H1 (cell line): ENCODE results near the gene AREG. TPM values are rescaled to one million over a fixed set of nuclear protein-coding genes. Genes with fewer than 3 reads are reported as not detected.

Source experiments
- CTCF ChIA-PET: fragments of 300-600 bp; sonication (Branson Sonifier 250); formaldehyde crosslinking; loops from one replicate; lab custom pipeline; 2021; ENCODE audit not compliant: partially characterized antibody; lab: Charles Lee
- POLR2A ChIA-PET: fragments of 300-600 bp; sonication (Branson Sonifier 250); formaldehyde crosslinking; loops from one replicate; lab custom pipeline; 2021; ENCODE audit warnings: inconsistent platforms; ENCODE audit not compliant: partially characterized antibody; lab: Charles Lee
- DNase-seq, 2 experiments: peaks; one replicate each; pipeline versions ENCODE4 v3.0.0 to v3.0.0-alpha.2; 2010 to 2022; ENCODE audit warnings: low spot score in 2 of 2, low read depth in 1 of 2, mixed read lengths in 1 of 2
- FAIRE-seq: peaks from 2 replicates; lab custom pipeline; 2011; peaks lifted over from hg19 to GRCh38; lab: Jason Lieb, UNC
- H2AFZ ChIP-seq: 2 replicates; pipeline ENCODE4 v1.8.1; 2012; ENCODE audit warnings: low read length, inconsistent platforms
- H2AK5ac ChIP-seq: 2 replicates; pipeline ENCODE4 v1.6.1; 2013; ENCODE audit warnings: low read depth, low read length
- H2BK120ac ChIP-seq: replicated peaks from 2 replicates; pipeline ENCODE3; 2013; ENCODE audit warnings: low read depth, low read length, inconsistent platforms
- H2BK12ac ChIP-seq: 2 replicates; pipeline ENCODE4 v1.6.1; 2013; ENCODE audit warnings: low read depth, low read length
- H2BK15ac ChIP-seq: 2 replicates; pipeline ENCODE4 v1.6.1; 2013; ENCODE audit warnings: low read length
- H2BK20ac ChIP-seq: 2 replicates; pipeline ENCODE4 v1.6.1; 2013; ENCODE audit warnings: low read length
- H2BK5ac ChIP-seq: 2 replicates; pipeline ENCODE4 v1.6.1; 2013; ENCODE audit warnings: low read depth, low read length
- H3K14ac ChIP-seq: 2 replicates; pipeline ENCODE4 v1.6.1; 2013; ENCODE audit warnings: inconsistent platforms; ENCODE audit not compliant: insufficient read length
- H3K18ac ChIP-seq: 2 replicates; pipeline ENCODE4 v1.6.1; 2013; ENCODE audit warnings: low read length; ENCODE audit errors: extremely low read depth
- H3K23ac ChIP-seq: 2 replicates; pipeline ENCODE4 v1.6.1; 2013; ENCODE audit warnings: inconsistent platforms; ENCODE audit not compliant: insufficient read length
- H3K23me2 ChIP-seq: 2 replicates; pipeline ENCODE4 v1.6.1; 2013; ENCODE audit warnings: low read depth, low read length
- H3K27ac ChIP-seq: 2 replicates; pipeline ENCODE4 v1.6.1; 2011; ENCODE audit warnings: low read depth, low read length, inconsistent platforms
- H3K27me3 ChIP-seq, 4 experiments: replicated peaks in 1 of 4; 1 replicate in 1 of 4; 2 replicates in 3 of 4; pipeline versions ENCODE4 v1.6.1 to v1.8.1; 2011 to 2013; ENCODE audit warnings: low read length in 3 of 4, mild to moderate bottlenecking in 3 of 4, inconsistent platforms in 2 of 4, mixed read lengths in 2 of 4, moderate library complexity in 1 of 4; ENCODE audit not compliant: control insufficient read depth in 3 of 4, insufficient read depth in 3 of 4; ENCODE audit errors: extremely low read depth in 1 of 4
- H3K36me3 ChIP-seq, 4 experiments: 2 replicates each; pipeline versions ENCODE4 v1.6.1 to v1.8.1; 2011 to 2013; ENCODE audit warnings: mild to moderate bottlenecking in 4 of 4, low read length in 3 of 4, moderate library complexity in 2 of 4, control low read depth in 1 of 4, inconsistent platforms in 1 of 4; ENCODE audit not compliant: insufficient read depth in 4 of 4, control insufficient read depth in 2 of 4
- H3K4ac ChIP-seq: replicated peaks from 2 replicates; pipeline ENCODE3; 2013; ENCODE audit warnings: low read length, low read depth, mixed read lengths, inconsistent platforms; ENCODE audit not compliant: insufficient read length
- H3K4me1 ChIP-seq, 4 experiments: replicated peaks in 1 of 4; 1 replicate in 1 of 4; 2 replicates in 3 of 4; pipeline versions ENCODE4 v1.6.1 to v1.8.1; 2011 to 2013; ENCODE audit warnings: low read length in 3 of 4, inconsistent platforms in 2 of 4, mixed read lengths in 1 of 4; ENCODE audit not compliant: insufficient read depth in 4 of 4, control insufficient read depth in 3 of 4
- H3K4me2 ChIP-seq, 2 experiments: 2 replicates each; pipeline versions ENCODE4 v1.6.1 to v1.8.1; 2011 to 2013; ENCODE audit warnings: low read depth in 2 of 2, low read length in 2 of 2, control low read depth in 1 of 2, inconsistent platforms in 1 of 2, mild to moderate bottlenecking in 1 of 2; ENCODE audit not compliant: insufficient read depth in 1 of 2
- H3K4me3 ChIP-seq, 4 experiments: fragments of 200-600, 300-600 bp in 1 of 4; sonication (generic), shearing (Covaris generic), sonication (Bioruptor Twin) in 1 of 4; 2 replicates each; pipeline versions ENCODE4 v1.5.1 to v1.8.1; 2011 to 2016; ENCODE audit warnings: low read length in 4 of 4, low read depth in 3 of 4, control low read depth in 2 of 4, inconsistent platforms in 2 of 4, mild to moderate bottlenecking in 2 of 4, mixed read lengths in 1 of 4, moderate library complexity in 1 of 4; ENCODE audit not compliant: insufficient read depth in 2 of 4; ENCODE audit errors: extremely low read depth in 1 of 4
- H3K56ac ChIP-seq: replicated peaks from 2 replicates; pipeline ENCODE3; 2013; ENCODE audit warnings: low read depth, mild to moderate bottlenecking, mixed read lengths, low read length, inconsistent platforms; ENCODE audit not compliant: insufficient read length
- H3K79me1 ChIP-seq: 2 replicates; pipeline ENCODE4 v1.6.1; 2013; ENCODE audit warnings: low read depth, low read length, control low read depth
- H3K79me2 ChIP-seq, 2 experiments: 2 replicates each; pipeline versions ENCODE4 v1.6.1 to v1.8.1; 2012 to 2013; ENCODE audit warnings: low read length in 2 of 2, mild to moderate bottlenecking in 2 of 2, inconsistent platforms in 1 of 2; ENCODE audit not compliant: insufficient read depth in 2 of 2, control insufficient read depth in 1 of 2
- H3K9ac ChIP-seq, 4 experiments: replicated peaks in 1 of 4; 1 replicate in 1 of 4; 2 replicates in 3 of 4; pipeline versions ENCODE4 v1.6.1 to v1.8.1; 2011 to 2013; ENCODE audit warnings: low read depth in 3 of 4, low read length in 3 of 4, control low read depth in 2 of 4, mild to moderate bottlenecking in 2 of 4, moderate library complexity in 2 of 4, inconsistent platforms in 1 of 4; ENCODE audit errors: extremely low read depth in 1 of 4
- H3K9me3 ChIP-seq, 2 experiments: 2 replicates each; pipeline versions ENCODE4 v1.6.1 to v1.8.1; 2012 to 2013; ENCODE audit warnings: mild to moderate bottlenecking in 2 of 2, moderate library complexity in 2 of 2, control low read depth in 1 of 2, inconsistent platforms in 1 of 2, low read depth in 1 of 2, low read length in 1 of 2, mixed read lengths in 1 of 2; ENCODE audit not compliant: insufficient read depth in 2 of 2
- H4K20me1 ChIP-seq, 2 experiments: replicated peaks in 1 of 2; 2 replicates each; pipeline versions ENCODE3 to v1.8.1; 2011 to 2013; ENCODE audit warnings: inconsistent platforms in 2 of 2, low read length in 2 of 2, mild to moderate bottlenecking in 1 of 2; ENCODE audit not compliant: insufficient read depth in 2 of 2, control insufficient read depth in 1 of 2
- H4K5ac ChIP-seq: 2 replicates; pipeline ENCODE4 v1.6.1; 2013; ENCODE audit warnings: low read length, low read depth, mixed read lengths, inconsistent platforms; ENCODE audit not compliant: insufficient read length
- H4K8ac ChIP-seq: 2 replicates; pipeline ENCODE4 v1.8.0; 2013; ENCODE audit warnings: mild to moderate bottlenecking, moderate library complexity, low read length, inconsistent platforms; ENCODE audit not compliant: insufficient read depth; ENCODE audit errors: extremely low read depth
- H4K91ac ChIP-seq: replicated peaks from 2 replicates; pipeline ENCODE3; 2013; ENCODE audit warnings: low read length, mixed read lengths, inconsistent platforms; ENCODE audit not compliant: insufficient read length
- JUND ChIP-seq: IDR thresholded peaks from 2 replicates; pipeline ENCODE4 v1.6.1; 2011; ENCODE audit warnings: mild to moderate bottlenecking, improper control_type of control experiment, low read length
- RAD21 ChIP-seq, 2 experiments: IDR thresholded peaks in 1 of 2; conservative IDR thresholded peaks in 1 of 2; 2 replicates each; pipeline ENCODE4 v1.6.1; 2011; ENCODE audit warnings: low read depth in 2 of 2, low read length in 2 of 2, improper control_type of control experiment in 1 of 2, inconsistent platforms in 1 of 2, mild to moderate bottlenecking in 1 of 2, moderate library complexity in 1 of 2
- RFX5 ChIP-seq: IDR thresholded peaks from 2 replicates; pipeline ENCODE4 v1.6.1; 2011; ENCODE audit warnings: low read depth, low read length, improper control_type of control experiment, borderline replicate concordance
- WGBS, 2 experiments: shearing (Covaris generic) in 1 of 2; methylation state at CpG; one replicate each; pipeline versions ENCODE4 v1.1.6 to v1.1.7; 2013 to 2015; ENCODE audit warnings: low lambda C conversion rate in 2 of 2, mixed read lengths in 2 of 2, inconsistent platforms in 1 of 2, low coverage in 1 of 2, missing lambda C conversion rate in 1 of 2; ENCODE audit not compliant: insufficient replicate concordance in 2 of 2, insufficient coverage in 1 of 2, insufficient read length in 1 of 2; ENCODE audit errors: extremely low coverage in 1 of 2, missing lambda C conversion rate in 1 of 2; 5-methylcytosine and 5-hydroxymethylcytosine counted together
- polyA plus RNA-seq, 7 experiments: library from polyadenylated mRNA; depleted of rRNA in 3 of 7; stranded (reverse) in 5 of 7; unstranded in 2 of 7; fragments of >200 nt in 5 of 7; fragments of 200-250 nt in 2 of 7; gene quantifications; 1 replicate in 5 of 7; 2 replicates in 1 of 7; 4 replicates in 1 of 7; pipeline versions ENCODE4 v1.2.1 to v1.2.3, GENCODE V29; 2011 to 2013; ENCODE audit warnings: missing spikeins in 2 of 7, mixed read lengths in 2 of 7
- total RNA-seq: library from RNA; stranded (reverse); fragmentation: NEBNext Ultra II Directional; extraction: Animal tissue kit (Norgen Biotek cat#: 25700); gene quantifications from 2 replicates; pipeline ENCODE4 v1.2.1, GENCODE V29; 2021

AREG gene
- total and polyA plus RNA-seq, 2 of the 8 experiments (the other 6 are each of a cell fraction or from before 2014, with no cell fraction given) = not detected

DNA sequence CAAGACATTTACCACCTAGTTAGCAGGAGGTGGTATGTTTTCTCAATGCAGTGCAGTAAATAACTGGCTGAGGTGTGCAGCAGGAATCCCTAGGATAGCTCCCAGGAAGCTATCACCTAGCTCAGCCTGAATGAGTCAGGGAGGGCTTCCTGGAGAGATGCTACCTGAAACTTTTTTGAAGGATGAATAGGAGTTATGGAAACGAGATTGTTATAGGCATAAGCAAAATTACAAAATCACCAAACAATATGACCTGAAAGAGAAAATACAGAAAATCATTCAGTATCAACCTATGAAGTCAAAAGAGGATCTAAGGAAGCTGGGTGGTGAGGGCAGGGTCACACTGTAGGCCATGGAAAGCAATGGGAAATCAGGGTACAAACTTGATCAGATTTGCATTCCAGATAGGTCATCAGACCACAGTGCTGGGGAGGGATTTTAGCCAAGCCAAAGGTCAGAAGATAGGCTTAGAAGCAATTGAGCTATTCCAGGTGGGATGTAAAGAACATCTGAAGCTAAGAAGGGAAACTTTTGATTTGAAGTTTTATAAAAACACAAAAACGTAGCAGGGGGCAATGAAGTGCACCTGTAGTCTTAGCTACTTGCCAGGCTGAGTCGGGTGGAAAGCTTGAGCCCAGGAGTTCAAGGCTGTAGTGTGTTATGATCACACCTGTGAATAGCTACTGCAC lies 11.3 kb downstream of the AREG start:
- H3K56ac ChIP-seq = no peak overlapping the region
- H3K4me2 ChIP-seq = no peak overlapping the region
- no peaks in the 10 kb centered on the region for H4K20me1 ChIP-seq
- H2AFZ ChIP-seq = no peak overlapping the region
- H3K4me1 ChIP-seq = peaks cover 0 to under 1% (median 0%) of the 10 kb centered on the region in 4 experiments; a peak in 1 of 7 replicates
- no peak overlapping the region for H3K18ac ChIP-seq
- H2BK12ac ChIP-seq = no peak overlapping the region
- no peak overlapping the region for H3K9ac ChIP-seq
- DNase-seq = no peak
- POLR2A ChIA-PET = no interaction called here
- H2AK5ac ChIP-seq = no peak overlapping the region
- no peak overlapping the region for H3K4ac ChIP-seq
- H4K91ac ChIP-seq = no peak overlapping the region
- H3K79me2 ChIP-seq = no peaks in the 10 kb centered on the region
- no peak overlapping the region for H3K4me3 ChIP-seq
- H4K8ac ChIP-seq = no peak overlapping the region
- CTCF ChIA-PET = interaction anchor here (0.7 to 1.1 kb wide), 3 partner anchors 11 to 240 kb away, joined by 3 to 4 read pairs (median 3); partner anchors contain the start of gene AREG
- H3K23me2 ChIP-seq = no peaks in the 10 kb centered on the region
- no peak overlapping the region for H2BK20ac ChIP-seq
- no peaks in the 10 kb centered on the region for H3K36me3 ChIP-seq
- no peaks in the 10 kb centered on the region for H3K9me3 ChIP-seq
- H2BK120ac ChIP-seq = no peak overlapping the region
- no peak overlapping the region for H2BK5ac ChIP-seq
- H3K79me1 ChIP-seq = no peaks in the 10 kb centered on the region
- no peak overlapping the region for H2BK15ac ChIP-seq
- H3K27me3 ChIP-seq = no peaks in the 10 kb centered on the region
- 84% methylated on average over 3 of the region's 3 CpGs; no CpG with 5 or more reads in 1 of the 2 experiments for WGBS, 2 experiments
- no peak overlapping the region for H4K5ac ChIP-seq
- H3K23ac ChIP-seq = no peak overlapping the region
- no peak overlapping the region for H3K14ac ChIP-seq
- FAIRE-seq = no peak
- no peak overlapping the region for H3K27ac ChIP-seq
- TF ChIP-seq RFX5 = no peak
- TF ChIP-seq JUND = no peak
- no peak for TF ChIP-seq RAD21 (IDR thresholded peaks at IDR 0.05 in 1 of 2, conservative IDR thresholded peaks at IDR 0.05 in 1 of 2; ENCODE audit: low read depth in 2 of 2, low read length in 2 of 2)
- TF ChIP-seq, all 59 proteins: peak for 0
